Panc1 (cell line): ENCODE results near the gene EIF1. TPM values are rescaled to one million over a fixed set of nuclear protein-coding genes. Genes with fewer than 3 reads are reported as not detected.

Source experiments
- ATAC-seq: fragments of 200-7000 bp; cut with Tn5 transposase; 2 replicates; pipeline ENCODE4 v1.9.1; 2020; ENCODE audit warnings: mild to moderate bottlenecking, moderate library complexity
- BruUV-seq: library from RNA; stranded (reverse); fragments of 400-500 nt; replicated peaks from 2 replicates; lab custom pipeline; 2021; lab: Mats Ljungman, UMichigan
- CTCF ChIA-PET: fragments of 300-600 bp; sonication (Branson Sonifier 250); formaldehyde crosslinking; loops from one replicate; lab custom pipeline; 2022; ENCODE audit warnings: antibody characterized with exemption; lab: Charles Lee
- POLR2A ChIA-PET: fragments of 300-600 bp; sonication (Branson Sonifier 250); formaldehyde crosslinking; loops from one replicate; lab custom pipeline; 2022; ENCODE audit warnings: antibody characterized with exemption; lab: Charles Lee
- DNase-seq: peaks from one replicate; pipeline ENCODE4 v3.0.0-alpha.2; 2010; ENCODE audit warnings: low read depth, low spot score
- H3K27ac ChIP-seq: 2 replicates; pipeline ENCODE4 v1.5.1; 2011; ENCODE audit warnings: mild to moderate bottlenecking, low read length, inconsistent platforms
- H3K27me3 ChIP-seq: fragments of 200-500 bp; sonication (Bioruptor generic); 2 replicates; pipeline ENCODE4 v1.6.0; 2014; ENCODE audit warnings: low read length, inconsistent platforms; ENCODE audit not compliant: control insufficient read depth, insufficient read depth
- H3K36me3 ChIP-seq: fragments of 200-500 bp; sonication (Bioruptor generic); 2 replicates; pipeline ENCODE4 v1.5.1; 2014; ENCODE audit warnings: inconsistent platforms, mild to moderate bottlenecking, low read length, moderate library complexity; ENCODE audit not compliant: control insufficient read depth, insufficient read depth
- H3K4me1 ChIP-seq: 2 replicates; pipeline ENCODE4 v1.5.1; 2011; ENCODE audit warnings: inconsistent platforms, mild to moderate bottlenecking, low read length, moderate library complexity; ENCODE audit not compliant: control insufficient read depth, insufficient read depth
- H3K4me3 ChIP-seq, 2 experiments: 2 replicates each; pipeline ENCODE4 v1.5.1; 2011 to 2012; ENCODE audit warnings: low read depth in 2 of 2, low read length in 2 of 2, mild to moderate bottlenecking in 2 of 2, inconsistent platforms in 1 of 2, moderate library complexity in 1 of 2
- H3K9me3 ChIP-seq: fragments of 200-500 bp; sonication (Bioruptor generic); 2 replicates; pipeline ENCODE4 v1.5.1; 2014; ENCODE audit warnings: low read depth, mild to moderate bottlenecking, inconsistent platforms, low read length, moderate library complexity; ENCODE audit not compliant: control insufficient read depth, insufficient read depth
- CTCF ChIP-seq: fragments of 450-650 bp; IDR thresholded peaks from 2 replicates; pipeline ENCODE4 v1.5.1; 2017; ENCODE audit warnings: mild to moderate bottlenecking
- POLR2AphosphoS5 ChIP-seq: IDR thresholded peaks from 2 replicates; pipeline ENCODE4 v1.6.1; 2012; ENCODE audit warnings: mild to moderate bottlenecking, low read depth, low read length, moderate library complexity
- REST ChIP-seq, 2 experiments: IDR thresholded peaks; 2 replicates each; pipeline ENCODE4 v1.6.1; 2011 to 2012; ENCODE audit warnings: low read depth in 2 of 2, control low read depth in 1 of 2, low read length in 1 of 2, mild to moderate bottlenecking in 1 of 2, moderate library complexity in 1 of 2; ENCODE audit not compliant: insufficient read depth in 1 of 2
- SIN3A ChIP-seq: IDR thresholded peaks from 2 replicates; pipeline ENCODE4 v1.6.1; 2012; ENCODE audit warnings: low read depth, mild to moderate bottlenecking, low read length, moderate library complexity, borderline replicate concordance; ENCODE audit not compliant: insufficient read depth
- TCF7L2 ChIP-seq: IDR thresholded peaks from 2 replicates; pipeline ENCODE4 v1.6.1; 2011; ENCODE audit warnings: mild to moderate bottlenecking, low read depth, low read length, inconsistent platforms
- in situ Hi-C: cut with HindIII; loops from 2 replicates; pipeline ENCODE4 v1.10.0; 2016; ENCODE audit warnings: low sequenced_read_pairs, low pct_unique_long_range_greater_than_20kb
- intact Hi-C: fragments of 100-400 bp; cut with micrococcal nuclease; formaldehyde crosslinking; loops from one replicate; pipeline ENCODE4 v1.10.0; 2022; ENCODE audit not compliant: unreplicated experiment
- total RNA-seq: library from RNA; stranded (reverse); gene quantifications from one replicate; pipeline ENCODE4 v1.2.1, GENCODE V29; 2021; ENCODE audit not compliant: unreplicated experiment

The EIF1 gene
- total RNA-seq, 1 experiment from 2014 or later, result 747 TPM

GRCh38 chr17:41692722-41693521, 4.2 kb downstream of the EIF1 start:
- in situ Hi-C loops, result no loop called here
- POLR2A ChIA-PET, result interaction anchor here (0.6 to 1.0 kb wide), 2 partner anchors 13 to 102 kb away, joined by 3 read pairs; no protein-coding TSS in a partner anchor
- ATAC-seq (no peak), DNase-seq (no peak)
- Histone ChIP-seq H3K9me3 (no peaks in the 10 kb centered on the region), H3K27me3 (no peaks in the 10 kb centered on the region), H3K4me3 (no peak overlapping the region), H3K4me1 (peaks cover 19% of the 10 kb centered on the region), H3K27ac (no peak overlapping the region), H3K36me3 (peaks cover 27% of the 10 kb centered on the region)
- TF ChIP-seq CTCF (no peak), TCF7L2 (no peak), POLR2AphosphoS5 (no peak; the same call in 1 of the 2 replicates), SIN3A (no peak), REST (IDR thresholded peaks at IDR 0.05; ENCODE audit: insufficient read depth in 1 of 2, low read depth in 2 of 2, low read length in 1 of 2) (no peak)
- no TSS peak for BruUV-seq
- CTCF ChIA-PET, result interaction anchor here (0.6 to 0.7 kb wide), 2 partner anchors 43 to 874 kb away, joined by 3 to 4 read pairs; no protein-coding TSS in a partner anchor
- intact Hi-C loops, result no loop called here

- intact Hi-C loops, result no loop called here
- DNase-seq (no peak), ATAC-seq (peak; percentile 43)
- POLR2A ChIA-PET, result no interaction called here
- TF ChIP-seq TCF7L2 (no peak), CTCF (no peak), POLR2AphosphoS5 (no peak), SIN3A (no peak), REST (IDR thresholded peaks at IDR 0.05; ENCODE audit: insufficient read depth in 1 of 2, low read depth in 2 of 2, low read length in 1 of 2) (no peak)
- no peak overlapping the region for H3K27ac ChIP-seq
- H3K36me3 ChIP-seq, result peaks cover 18% of the 10 kb centered on the region
- H3K4me1 ChIP-seq, result peaks cover 13% of the 10 kb centered on the region
- H3K4me3 ChIP-seq, result no peak overlapping the region
- H3K27me3 ChIP-seq, result no peaks in the 10 kb centered on the region
- in situ Hi-C loops, result no loop called here
- CTCF ChIA-PET, result interaction anchor here (0.6 to 1.3 kb wide), 3 partner anchors 29 to 876 kb away, joined by 3 read pairs; no protein-coding TSS in a partner anchor
- no TSS peak for BruUV-seq
- no peaks in the 10 kb centered on the region for H3K9me3 ChIP-seq
Observed at GRCh38 chr17:41695134-41695661, 6.5 kb downstream of the EIF1 start.
